GM21367 (cell line): ENCODE results near the gene RERE.
"Not testable (repeated sequence)": the region's sequence is repeated elsewhere in the genome, so short reads cannot be mapped to it uniquely, and the experiment has no call there.

ENCODE experiments used
- ATAC-seq: cut with Tn5 transposase; IDR thresholded peaks from one replicate; pipeline ENCODE4 v1.9.1; 2021; ENCODE audit not compliant: unreplicated experiment

RERE gene

GRCh38 chr1:8695442-8695841, 122.0 kb downstream of the RERE start:
- not testable (repeated sequence) for ATAC-seq

DNA sequence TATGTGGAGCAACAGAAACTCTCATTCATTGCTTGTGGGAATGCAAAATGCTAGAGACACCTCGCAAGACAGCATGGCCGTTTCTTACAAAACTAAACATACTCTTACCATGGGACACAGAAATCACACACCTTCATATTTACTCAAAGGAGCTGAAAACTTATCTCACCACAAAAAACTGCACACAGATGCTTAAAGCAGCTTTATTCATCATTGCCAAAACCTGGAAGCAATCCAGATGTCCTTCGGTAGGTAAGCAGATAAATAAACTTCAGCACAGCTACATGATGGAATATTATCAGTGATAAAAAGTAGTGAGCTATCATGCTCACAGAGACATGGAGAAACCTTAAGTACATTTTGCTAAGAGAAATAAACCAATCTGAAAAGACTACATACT, 124.3 kb downstream of the RERE start:
- no peak for ATAC-seq

- ATAC-seq = no peak
Observed at GRCh38 chr1:8691662-8692061, 125.8 kb downstream of the RERE start.

- ATAC-seq = no peak
Observed at GRCh38 chr1:8690253-8690525, 127.3 kb downstream of the RERE start.

DNA sequence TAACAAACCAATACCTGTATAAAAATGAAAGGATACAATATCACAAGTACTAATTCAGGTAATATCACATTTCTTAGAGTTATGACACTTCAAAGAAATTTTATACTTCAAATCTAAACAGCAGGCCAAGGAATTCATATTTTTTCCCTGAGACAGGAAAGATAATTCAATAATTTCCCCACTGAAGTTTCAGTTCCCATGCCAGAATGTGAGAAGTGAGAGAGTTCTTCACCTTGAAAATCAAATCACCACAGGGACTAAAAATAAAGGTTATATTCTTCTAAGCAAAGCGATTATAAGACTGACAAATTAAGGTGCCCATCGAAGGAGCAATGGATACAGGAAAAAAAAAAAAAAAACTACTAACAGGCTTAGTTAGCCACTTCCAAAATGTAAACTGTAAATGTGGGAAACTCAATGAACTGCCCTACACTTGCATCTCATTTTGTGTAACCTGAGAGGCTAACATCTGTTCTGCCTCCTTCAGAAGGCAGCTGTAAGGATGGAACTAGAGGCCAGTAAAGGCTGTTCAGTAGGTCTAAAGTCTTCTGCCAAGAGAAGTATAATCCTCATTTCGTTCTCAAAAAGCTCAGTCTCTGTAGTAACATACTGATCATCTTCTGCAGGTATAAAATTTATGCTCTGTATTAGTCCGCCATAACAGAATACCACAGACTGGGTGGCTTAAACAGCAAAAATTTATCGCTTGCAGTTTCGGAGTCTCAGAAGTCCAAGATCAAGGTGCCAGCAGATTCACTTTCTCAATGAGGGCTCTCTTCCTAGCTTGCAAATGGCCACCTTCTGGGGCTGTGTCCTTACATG, 127.8 kb downstream of the RERE start:
- no peak for ATAC-seq

DNA sequence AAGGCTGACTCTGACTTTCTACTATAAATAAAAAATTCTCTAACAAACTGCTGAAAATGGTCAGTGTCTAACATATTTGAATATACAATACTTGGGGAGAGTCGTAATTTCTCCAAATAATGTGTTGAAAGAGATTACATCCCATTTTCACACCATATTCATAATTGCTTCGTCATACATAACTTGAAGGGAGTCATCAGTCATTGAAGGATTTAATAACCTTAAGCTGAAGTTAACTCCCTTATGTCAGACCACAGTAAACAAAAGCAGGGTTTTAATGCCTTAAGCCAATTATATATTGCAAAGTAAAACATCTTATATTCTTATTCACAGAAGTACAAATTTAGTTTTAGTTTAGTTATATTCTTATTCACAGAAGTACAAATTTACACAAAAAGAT, 129.9 kb downstream of the RERE start:
- ATAC-seq = no peak

GRCh38 chr1:8687039-8687438, 130.4 kb downstream of the RERE start:
- ATAC-seq = no peak

GRCh38 chr1:8685463-8685862, 132.0 kb downstream of the RERE start:
- no peak for ATAC-seq

- no peak for ATAC-seq
Observed at GRCh38 chr1:8684590-8684989, 132.8 kb downstream of the RERE start.

DNA sequence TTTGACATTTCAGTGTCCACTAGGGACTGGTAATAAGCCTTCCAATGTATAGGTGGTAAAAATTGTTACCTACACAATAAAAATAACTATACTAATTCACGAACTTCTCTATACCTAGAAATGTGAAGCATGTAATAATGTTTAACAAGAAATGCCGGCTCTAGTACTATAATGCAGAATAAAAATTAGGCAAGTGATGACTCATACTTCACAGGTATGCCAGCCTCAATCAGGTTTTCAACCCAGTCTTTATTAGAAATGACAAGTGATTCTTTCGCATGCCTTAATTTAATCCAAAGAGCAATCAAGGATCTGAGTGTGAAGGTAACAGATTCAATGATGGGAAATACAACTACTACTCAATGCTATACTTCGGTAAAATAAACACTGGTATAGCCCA, 134.9 kb downstream of the RERE start:
- ATAC-seq = no peak

- ATAC-seq = no peak
Observed at GRCh38 chr1:8681911-8682310, 135.5 kb downstream of the RERE start.

GRCh38 chr1:8680664-8681650, 136.5 kb downstream of the RERE start:
- no peak for ATAC-seq

DNA sequence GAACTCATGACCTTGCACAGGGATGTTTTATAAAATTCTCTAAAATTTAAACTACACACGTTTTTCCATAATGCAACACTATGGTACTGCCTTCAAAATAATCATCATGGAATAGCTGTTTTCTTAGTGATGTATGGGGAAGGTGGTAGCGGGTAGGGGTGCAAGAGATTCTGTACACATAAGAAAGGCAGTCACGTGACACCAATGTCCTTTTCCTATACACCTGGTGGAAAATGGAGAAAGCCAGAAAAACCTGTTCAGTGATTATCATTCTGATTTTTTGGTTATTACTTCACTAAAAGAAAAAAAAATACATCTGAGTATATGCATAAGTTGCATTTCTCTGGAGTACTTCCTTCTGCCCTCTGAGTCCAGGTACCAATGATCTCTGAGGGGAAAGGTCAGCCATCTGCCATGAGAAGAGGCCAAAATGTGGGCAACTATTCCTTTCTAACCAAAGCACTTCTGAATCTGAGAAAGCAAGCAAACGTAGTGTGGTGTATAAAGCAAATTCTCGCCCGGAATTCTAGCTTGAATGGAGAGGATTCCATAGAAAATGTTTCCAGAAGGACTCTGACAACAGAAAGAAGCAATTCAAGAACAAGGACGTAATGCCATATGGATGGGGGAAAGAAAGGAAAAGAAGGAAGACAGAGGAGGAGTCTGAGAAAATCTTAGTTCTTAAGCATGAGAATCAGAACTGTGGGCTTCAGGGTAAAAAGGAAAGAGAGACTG, 137.3 kb downstream of the RERE start:
- ATAC-seq = no peak

DNA sequence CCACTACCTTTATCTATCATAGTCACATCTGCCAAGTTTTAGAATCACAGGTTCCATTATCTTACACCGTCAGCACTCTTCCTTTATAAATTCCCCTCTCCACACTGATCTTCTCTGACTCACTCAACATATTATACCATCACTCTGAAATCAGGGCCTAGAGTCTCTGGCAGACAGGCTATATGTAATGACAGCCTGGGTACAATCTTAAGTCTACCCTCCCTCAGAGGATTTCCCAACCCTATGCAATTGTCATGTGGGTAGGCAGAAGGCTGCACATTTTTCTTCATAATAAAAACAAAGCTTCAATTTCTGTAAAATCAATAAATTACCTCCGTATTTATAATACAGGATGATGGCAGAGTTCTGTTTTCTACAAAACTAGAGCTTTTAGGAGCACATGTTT, 138.0 kb downstream of the RERE start:
- ATAC-seq = no peak

GRCh38 chr1:8678673-8679394, 138.6 kb downstream of the RERE start:
- ATAC-seq = no peak

DNA sequence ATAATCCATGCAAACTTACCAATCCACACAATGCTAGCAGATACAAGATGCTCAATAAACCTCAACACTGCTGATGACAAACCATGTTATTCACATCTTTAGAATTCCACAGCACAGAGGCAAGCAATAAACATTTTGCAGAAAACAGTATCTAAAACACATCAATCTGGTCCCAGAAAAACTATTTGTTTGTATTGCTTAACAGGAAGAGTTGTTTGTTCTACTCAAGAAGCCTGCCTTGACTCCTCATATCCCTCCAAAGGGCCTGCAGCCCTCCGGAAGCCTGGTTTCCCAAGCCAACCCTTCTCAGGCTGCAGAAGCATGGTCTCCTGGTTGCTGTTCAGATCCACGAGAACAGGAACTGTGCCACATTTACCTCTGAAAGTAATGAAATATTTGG, 139.7 kb downstream of the RERE start:
- ATAC-seq = no peak

- no peak for ATAC-seq
Observed at GRCh38 chr1:8676813-8677212, 140.6 kb downstream of the RERE start.

DNA sequence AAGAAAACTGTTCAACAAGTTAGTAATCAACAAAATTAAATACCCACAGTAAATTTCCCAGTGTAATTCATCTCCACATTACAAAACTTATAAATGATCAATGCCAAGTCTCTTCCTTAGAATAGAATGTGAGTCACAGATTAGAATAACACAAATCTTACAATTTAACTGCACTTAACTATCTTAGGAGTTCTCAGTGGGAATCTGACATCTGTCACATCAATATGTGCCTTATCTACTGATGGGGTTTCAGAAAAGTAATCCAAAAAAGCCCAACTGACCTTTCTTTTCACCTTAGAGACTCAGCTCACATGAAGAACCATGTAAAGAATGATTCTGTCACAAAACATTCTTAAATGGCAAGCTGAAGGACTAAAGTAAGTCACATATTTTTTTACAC, 141.4 kb downstream of the RERE start:
- ATAC-seq = no peak

DNA sequence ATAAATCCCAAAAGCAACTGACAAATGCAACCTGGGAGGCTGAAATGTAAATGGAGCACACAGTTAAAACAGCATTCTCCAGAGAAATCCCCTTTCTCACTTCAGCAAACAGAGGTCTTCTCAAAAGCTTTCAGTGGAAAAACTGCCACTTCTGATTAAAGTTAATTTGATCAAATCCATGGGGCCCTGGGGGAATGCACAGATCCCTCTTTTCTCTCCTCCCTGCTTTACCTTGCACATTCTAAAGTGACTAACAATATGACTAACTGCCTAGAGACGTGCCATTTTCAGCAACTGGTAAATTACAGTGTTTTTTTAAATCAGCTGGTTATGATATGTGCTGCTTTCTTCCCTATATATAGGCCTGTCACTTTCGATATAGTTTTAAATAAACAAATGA, 142.5 kb downstream of the RERE start:
- no peak for ATAC-seq

DNA sequence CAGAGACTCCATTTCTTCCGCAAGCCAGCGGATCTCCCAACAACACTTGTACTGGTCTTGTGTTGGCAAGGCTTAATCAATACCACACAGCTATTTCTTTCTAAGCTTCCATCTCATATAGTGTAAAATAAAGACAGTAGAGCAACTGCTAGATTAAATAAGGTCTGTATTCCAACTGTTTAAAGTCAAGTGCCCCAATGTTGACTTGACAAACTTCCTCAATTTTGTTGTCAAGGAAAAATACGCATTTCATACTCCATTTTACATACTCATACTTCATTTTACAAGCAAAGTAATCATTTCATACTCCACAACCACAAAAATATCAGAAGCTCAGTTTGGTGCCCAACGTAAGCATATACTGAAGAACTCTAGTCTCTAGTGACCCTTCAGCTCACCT, 143.0 kb downstream of the RERE start:
- ATAC-seq = no peak
